ENCODE results near the gene RYR2. TPM values are rescaled to one million over a fixed set of nuclear protein-coding genes. Genes with fewer than 3 reads are reported as not detected.

RYR2 gene
- total RNA-seq, 2 donors from 2014 or later, result 0.15 to 0.26 TPM

GRCh38 chr1:237074371-237075117, 32.6 kb downstream of the RYR2 start:
- Mint-ChIP-seq H3K27ac (no peak overlapping the region), H3K4me1 (no peaks in the 10 kb centered on the region), H3K36me3 (ENCODE audit: low read depth) (no peaks in the 10 kb centered on the region), H3K27me3 (peaks cover 6% of the 10 kb centered on the region), H3K9me3 (peaks cover 3% of the 10 kb centered on the region), H3K4me3 (no peak overlapping the region)
- no peak for ATAC-seq (replicated peaks)

DNA sequence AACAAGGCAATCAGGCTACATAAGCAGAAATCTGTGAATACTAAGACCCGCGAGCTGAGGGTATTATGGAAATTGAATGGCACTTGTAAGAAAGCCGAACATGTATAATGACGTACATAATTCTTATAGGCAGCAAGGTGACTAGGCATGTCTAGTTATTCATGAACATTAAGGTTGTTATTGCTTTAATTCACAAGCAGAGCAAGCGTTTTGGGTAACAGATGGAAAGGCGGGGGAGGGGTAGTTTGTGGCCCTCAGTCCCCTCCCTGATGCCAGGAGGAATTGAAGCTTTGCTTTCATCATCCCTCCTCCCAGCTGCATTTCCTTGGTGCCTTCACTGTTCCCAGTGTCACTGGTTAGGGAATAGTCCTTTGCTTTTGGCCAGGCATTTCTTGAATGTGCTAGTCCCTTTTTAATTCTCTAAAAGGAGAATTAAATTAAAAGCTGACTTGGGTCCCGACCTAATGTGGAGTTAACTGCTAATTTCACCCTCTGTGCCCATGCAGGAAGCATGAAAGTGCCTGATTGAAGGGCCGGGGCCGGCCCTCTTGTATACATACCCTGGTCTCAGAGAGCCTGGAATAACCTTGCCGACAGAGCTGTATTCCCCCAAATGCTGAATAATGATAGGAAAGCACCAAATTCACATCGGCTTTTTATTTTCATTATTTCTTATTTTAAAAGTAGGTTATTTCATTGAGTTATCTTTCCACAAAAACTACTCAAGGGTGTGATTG, 42.5 kb downstream of the RYR2 start:
- peaks cover 11% of the 10 kb centered on the region for H3K9me3 Mint-ChIP-seq
- H3K27me3 Mint-ChIP-seq, result peaks cover 15% of the 10 kb centered on the region
- no peak overlapping the region for H3K27ac Mint-ChIP-seq
- H3K36me3 Mint-ChIP-seq (ENCODE audit: low read depth), result no peaks in the 10 kb centered on the region
- ATAC-seq (replicated peaks), result no peak
- no peaks in the 10 kb centered on the region for H3K4me1 Mint-ChIP-seq
- H3K4me3 Mint-ChIP-seq, result no peak overlapping the region

GRCh38 chr1:237091691-237092090, 49.7 kb downstream of the RYR2 start:
- no peaks in the 10 kb centered on the region for H3K36me3 Mint-ChIP-seq (ENCODE audit: low read depth)
- H3K4me1 Mint-ChIP-seq, result no peaks in the 10 kb centered on the region
- peaks cover 20% of the 10 kb centered on the region for H3K27me3 Mint-ChIP-seq
- no peaks in the 10 kb centered on the region for H3K9me3 Mint-ChIP-seq
- ATAC-seq (replicated peaks), result no peak
- H3K27ac Mint-ChIP-seq, result no peak overlapping the region
- H3K4me3 Mint-ChIP-seq, result no peak overlapping the region

GRCh38 chr1:237093691-237094090, 51.7 kb downstream of the RYR2 start:
- Mint-ChIP-seq H3K4me3 (no peak overlapping the region), H3K4me1 (peaks cover 4% of the 10 kb centered on the region), H3K36me3 (ENCODE audit: low read depth) (no peaks in the 10 kb centered on the region), H3K9me3 (peaks cover 4% of the 10 kb centered on the region), H3K27me3 (peaks cover 17% of the 10 kb centered on the region), H3K27ac (no peak overlapping the region)
- no peak for ATAC-seq (replicated peaks)

- Mint-ChIP-seq H3K4me3 (no peak overlapping the region), H3K36me3 (ENCODE audit: low read depth) (no peaks in the 10 kb centered on the region), H3K9me3 (peaks cover 5% of the 10 kb centered on the region), H3K4me1 (peaks cover 5% of the 10 kb centered on the region), H3K27ac (no peak overlapping the region), H3K27me3 (peaks cover 9% of the 10 kb centered on the region)
- ATAC-seq (replicated peaks), result peak; percentile 42
These were observed 56.6 kb downstream of the RYR2 start for GRCh38 chr1:237098541-237098940.

DNA sequence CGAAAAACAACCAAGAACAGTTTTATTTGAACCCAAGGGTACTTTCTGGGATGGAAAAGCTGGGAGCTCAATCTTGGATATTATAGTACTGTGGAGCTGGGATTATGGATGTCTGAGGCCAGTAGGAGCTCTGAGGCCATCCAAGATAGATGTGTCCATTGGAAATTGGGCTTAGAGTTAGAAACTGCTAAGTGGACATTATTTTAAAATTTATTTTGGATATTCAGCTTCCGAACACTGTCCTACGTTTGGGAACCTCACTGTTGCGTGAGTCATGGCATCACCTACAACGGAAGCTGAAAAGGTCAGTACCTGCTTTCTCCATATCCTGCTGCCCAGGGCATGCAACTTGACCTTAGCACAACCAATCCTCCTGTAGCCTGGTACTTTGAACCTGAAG, 61.0 kb downstream of the RYR2 start:
- Mint-ChIP-seq H3K9me3 (peaks cover 5% of the 10 kb centered on the region), H3K36me3 (ENCODE audit: low read depth) (no peaks in the 10 kb centered on the region), H3K4me3 (no peak overlapping the region), H3K27ac (no peak overlapping the region), H3K4me1 (peaks cover 5% of the 10 kb centered on the region), H3K27me3 (peaks cover 20% of the 10 kb centered on the region)
- ATAC-seq (replicated peaks), result no peak

- Mint-ChIP-seq H3K9me3 (no peaks in the 10 kb centered on the region), H3K4me3 (no peak overlapping the region), H3K27me3 (peaks cover 13% of the 10 kb centered on the region), H3K36me3 (ENCODE audit: low read depth) (no peaks in the 10 kb centered on the region), H3K27ac (no peak overlapping the region), H3K4me1 (no peaks in the 10 kb centered on the region)
- ATAC-seq (replicated peaks), result no peak
These were observed 62.1 kb downstream of the RYR2 start for GRCh38 chr1:237104096-237104495.

DNA sequence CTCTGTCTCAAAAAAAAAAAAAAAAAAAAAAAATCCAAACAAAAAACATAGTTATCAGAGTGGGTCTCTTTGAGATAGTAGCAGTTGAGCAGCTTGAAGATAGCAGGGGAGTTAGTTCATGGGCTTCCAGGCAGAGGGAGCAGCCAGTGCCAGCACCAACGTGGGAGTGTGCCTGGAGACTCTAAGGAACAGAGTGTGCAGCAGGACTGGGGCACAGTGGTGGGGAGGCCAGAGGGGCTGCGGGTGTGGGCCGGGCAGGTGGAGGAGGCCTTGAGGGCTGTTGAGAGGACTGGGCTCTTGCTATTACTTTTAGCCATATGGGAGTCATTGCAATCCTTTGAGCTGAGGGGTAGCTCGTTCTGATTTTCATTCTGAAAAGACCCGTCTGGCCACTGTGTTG, 63.8 kb downstream of the RYR2 start:
- Mint-ChIP-seq H3K9me3 (no peaks in the 10 kb centered on the region), H3K4me1 (no peaks in the 10 kb centered on the region), H3K27me3 (peaks cover 13% of the 10 kb centered on the region), H3K27ac (no peak overlapping the region), H3K4me3 (no peak overlapping the region), H3K36me3 (ENCODE audit: low read depth) (no peaks in the 10 kb centered on the region)
- ATAC-seq (replicated peaks), result no peak

GRCh38 chr1:237108297-237109040, 66.5 kb downstream of the RYR2 start:
- Mint-ChIP-seq H3K36me3 (ENCODE audit: low read depth) (no peaks in the 10 kb centered on the region), H3K27ac (no peak overlapping the region), H3K4me3 (no peak overlapping the region), H3K9me3 (no peaks in the 10 kb centered on the region), H3K27me3 (peaks cover 17% of the 10 kb centered on the region), H3K4me1 (no peaks in the 10 kb centered on the region)
- ATAC-seq (replicated peaks), result no peak

- Mint-ChIP-seq H3K4me1 (no peaks in the 10 kb centered on the region), H3K27ac (no peak overlapping the region), H3K36me3 (ENCODE audit: low read depth) (no peaks in the 10 kb centered on the region), H3K27me3 (peaks cover 7% of the 10 kb centered on the region), H3K4me3 (no peak overlapping the region), H3K9me3 (no peaks in the 10 kb centered on the region)
- no peak for ATAC-seq (replicated peaks)
These were observed 69.8 kb downstream of the RYR2 start for GRCh38 chr1:237111807-237112206.

DNA sequence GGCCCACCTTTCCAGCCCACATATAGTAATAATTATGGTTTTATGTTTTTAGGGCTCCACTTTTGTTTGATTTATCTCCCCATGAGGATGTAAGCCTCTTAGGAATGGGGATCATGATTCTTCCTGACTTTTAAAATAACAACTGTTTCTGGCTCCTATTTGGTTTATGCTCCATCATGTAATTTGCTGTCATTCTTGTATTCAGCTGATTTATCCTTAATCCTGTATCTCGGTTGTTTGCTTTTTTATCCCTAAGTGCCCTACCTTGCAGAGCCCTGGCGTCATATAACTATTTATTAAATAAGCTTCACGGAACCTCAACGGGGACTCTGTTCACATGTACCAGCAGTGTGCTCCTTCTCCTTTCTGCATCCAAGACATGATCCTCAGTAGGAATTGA, 70.7 kb downstream of the RYR2 start:
- Mint-ChIP-seq H3K36me3 (ENCODE audit: low read depth) (no peaks in the 10 kb centered on the region), H3K9me3 (no peaks in the 10 kb centered on the region), H3K4me3 (no peak overlapping the region), H3K27me3 (peaks cover 7% of the 10 kb centered on the region), H3K27ac (no peak overlapping the region), H3K4me1 (no peaks in the 10 kb centered on the region)
- ATAC-seq (replicated peaks), result no peak

- no peaks in the 10 kb centered on the region for H3K36me3 Mint-ChIP-seq (ENCODE audit: low read depth)
- no peak overlapping the region for H3K27ac Mint-ChIP-seq
- ATAC-seq (replicated peaks), result no peak
- no peaks in the 10 kb centered on the region for H3K4me1 Mint-ChIP-seq
- peaks cover 7% of the 10 kb centered on the region for H3K27me3 Mint-ChIP-seq
- H3K4me3 Mint-ChIP-seq, result no peak overlapping the region
- no peaks in the 10 kb centered on the region for H3K9me3 Mint-ChIP-seq
These were observed 73.1 kb downstream of the RYR2 start for GRCh38 chr1:237115035-237115434.

DNA sequence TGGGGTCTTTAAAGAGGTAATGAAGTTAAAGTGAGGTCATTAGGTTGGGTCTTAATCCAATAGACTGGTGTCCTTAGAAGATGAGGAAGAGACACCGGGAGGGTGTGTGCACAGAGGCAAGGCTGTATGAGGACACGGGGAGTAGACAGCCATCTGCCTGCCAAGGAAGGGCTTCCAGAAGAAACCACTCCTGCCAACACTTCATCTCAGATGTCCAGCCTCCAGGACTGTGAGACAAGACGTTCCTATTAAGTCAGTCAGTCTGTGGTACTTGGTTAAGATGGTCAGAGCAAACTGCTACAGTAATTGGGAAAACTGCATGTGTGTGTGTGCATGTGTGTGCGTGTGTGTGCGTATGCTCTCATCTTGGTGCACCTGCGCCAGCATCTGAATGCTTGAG, 77.1 kb downstream of the RYR2 start:
- Mint-ChIP-seq H3K36me3 (ENCODE audit: low read depth) (no peaks in the 10 kb centered on the region), H3K9me3 (no peaks in the 10 kb centered on the region), H3K4me1 (no peaks in the 10 kb centered on the region), H3K27ac (no peak overlapping the region), H3K27me3 (peaks cover 6% of the 10 kb centered on the region), H3K4me3 (no peak overlapping the region)
- ATAC-seq (replicated peaks), result no peak

- H3K27me3 Mint-ChIP-seq, result peaks cover 6% of the 10 kb centered on the region
- H3K27ac Mint-ChIP-seq, result no peak overlapping the region
These were observed 78.7 kb downstream of the RYR2 start for GRCh38 chr1:237120683-237121082.

More at GRCh38 chr1:237120683-237121082, 78.7 kb downstream of the RYR2 start:
- Mint-ChIP-seq H3K4me3 (no peak overlapping the region), H3K9me3 (no peaks in the 10 kb centered on the region), H3K36me3 (ENCODE audit: low read depth) (no peaks in the 10 kb centered on the region), H3K4me1 (no peaks in the 10 kb centered on the region)
- ATAC-seq (replicated peaks), result no peak
